T-cell (primary cell): ENCODE measurements around the gene BAIAP2. TPM values are rescaled to one million over a fixed set of nuclear protein-coding genes. Genes with fewer than 3 reads are reported as not detected.

ENCODE experiments used
- ATAC-seq, 4 experiments: fragments of 200-7000 bp in 3 of 4; fragments of 150-1000 bp in 1 of 4; cut with Tn5 transposase; replicated peaks in 1 of 4; 1 replicate in 3 of 4; 2 replicates in 1 of 4; pipeline ENCODE4 v1.10.0; 2021; ENCODE audit warnings: moderate library complexity in 3 of 4, mild to moderate bottlenecking in 2 of 4, moderate number of reproducible peaks in 1 of 4
- CTCF ChIA-PET, 2 donors: fragments of 300-600 bp; sonication (Branson Sonifier 250); formaldehyde crosslinking; loops; one replicate each; lab custom pipeline; 2022; ENCODE audit warnings: antibody characterized with exemption in 2 of 2; lab: Charles Lee
- POLR2A ChIA-PET, 2 donors: fragments of 300-600 bp; sonication (Branson Sonifier 250); formaldehyde crosslinking; loops; one replicate each; lab custom pipeline; 2022; ENCODE audit warnings: antibody characterized with exemption in 2 of 2; lab: Charles Lee
- DNase-seq, 35 experiments: peaks; one replicate each; pipeline versions ENCODE4 v3.0.0 to v3.0.0-alpha.2; 2013 to 2023
- H3K27ac ChIP-seq: one replicate; pipeline ENCODE4 v1.5.1; 2013; ENCODE audit warnings: low read length
- H3K27me3 ChIP-seq, 2 experiments: replicated peaks in 1 of 2; 1 replicate in 1 of 2; 2 replicates in 1 of 2; pipeline versions ENCODE4 v1.6.1 to v1.7.0; 2013; ENCODE audit warnings: low read length in 1 of 2, mixed read lengths in 1 of 2; ENCODE audit not compliant: control insufficient read depth in 2 of 2, insufficient read depth in 2 of 2; ENCODE audit errors: extremely low read depth in 1 of 2
- H3K36me3 ChIP-seq, 2 donors: 1 replicate in 1 of 2; 2 replicates in 1 of 2; pipeline versions ENCODE4 v1.6.1 to v1.7.0; 2013; ENCODE audit warnings: low read length in 1 of 2; ENCODE audit not compliant: control insufficient read depth in 2 of 2, insufficient read depth in 1 of 2; ENCODE audit errors: extremely low read depth in 1 of 2
- H3K4me1 ChIP-seq, 2 experiments: 1 replicate in 1 of 2; 2 replicates in 1 of 2; pipeline versions ENCODE4 v1.6.1 to v1.7.0; 2013; ENCODE audit warnings: low read length in 2 of 2, mixed read lengths in 1 of 2; ENCODE audit not compliant: insufficient read depth in 2 of 2, control insufficient read depth in 1 of 2; ENCODE audit errors: extremely low read depth in 1 of 2
- H3K4me3 ChIP-seq, 2 donors: 1 replicate in 1 of 2; 2 replicates in 1 of 2; pipeline versions ENCODE4 v1.5.1 to v1.7.0; 2013; ENCODE audit warnings: mild to moderate bottlenecking in 2 of 2, low read length in 1 of 2, moderate library complexity in 1 of 2; ENCODE audit not compliant: control insufficient read depth in 1 of 2; ENCODE audit errors: extremely low read depth in 1 of 2
- H3K9me3 ChIP-seq: 2 replicates; pipeline ENCODE4 v1.7.0; 2013
- H3K27ac Mint-ChIP-seq, 2 donors: one replicate each; pipeline ENCODE4 v1.8.0; 2020 to 2021; ENCODE audit warnings: mild to moderate bottlenecking in 2 of 2, mixed read lengths in 2 of 2
- H3K27me3 Mint-ChIP-seq, 2 donors: one replicate each; pipeline ENCODE4 v1.8.0; 2021 to 2022; ENCODE audit warnings: mixed read lengths in 2 of 2
- H3K36me3 Mint-ChIP-seq: one replicate; pipeline ENCODE4 v1.8.0; 2021; ENCODE audit warnings: mixed read lengths
- H3K4me1 Mint-ChIP-seq, 3 donors: one replicate each; pipeline ENCODE4 v1.8.0; 2020 to 2022; ENCODE audit warnings: mixed read lengths in 3 of 3, mild to moderate bottlenecking in 1 of 3
- H3K4me3 Mint-ChIP-seq, 3 donors: one replicate each; pipeline ENCODE4 v1.8.0; 2020 to 2022; ENCODE audit warnings: mild to moderate bottlenecking in 3 of 3, mixed read lengths in 3 of 3, moderate library complexity in 3 of 3
- H3K9me3 Mint-ChIP-seq, 3 donors: one replicate each; pipeline ENCODE4 v1.8.0; 2020 to 2022; ENCODE audit warnings: mixed read lengths in 3 of 3
- WGBS: methylation state at CpG from one replicate; pipeline ENCODE4 v1.1.5; 2013; ENCODE audit warnings: missing lambda C conversion rate; ENCODE audit not compliant: insufficient coverage; 5-methylcytosine and 5-hydroxymethylcytosine counted together
- total RNA-seq, 35 experiments: library from RNA in 6 of 35; stranded (reverse) in 6 of 35; fragments of 120-200 nt in 1 of 35; gene quantifications; one replicate each; pipeline versions ENCODE4 v1.2.1 to v1.2.4 and lab custom pipeline; 2013 to 2026

The BAIAP2 gene
- total RNA-seq, 5 donors from 2014 or later (not counting 1 experiment from before 2014, with no cell fraction given) = 6.3 to 12.0 (median 10.1) TPM

DNA sequence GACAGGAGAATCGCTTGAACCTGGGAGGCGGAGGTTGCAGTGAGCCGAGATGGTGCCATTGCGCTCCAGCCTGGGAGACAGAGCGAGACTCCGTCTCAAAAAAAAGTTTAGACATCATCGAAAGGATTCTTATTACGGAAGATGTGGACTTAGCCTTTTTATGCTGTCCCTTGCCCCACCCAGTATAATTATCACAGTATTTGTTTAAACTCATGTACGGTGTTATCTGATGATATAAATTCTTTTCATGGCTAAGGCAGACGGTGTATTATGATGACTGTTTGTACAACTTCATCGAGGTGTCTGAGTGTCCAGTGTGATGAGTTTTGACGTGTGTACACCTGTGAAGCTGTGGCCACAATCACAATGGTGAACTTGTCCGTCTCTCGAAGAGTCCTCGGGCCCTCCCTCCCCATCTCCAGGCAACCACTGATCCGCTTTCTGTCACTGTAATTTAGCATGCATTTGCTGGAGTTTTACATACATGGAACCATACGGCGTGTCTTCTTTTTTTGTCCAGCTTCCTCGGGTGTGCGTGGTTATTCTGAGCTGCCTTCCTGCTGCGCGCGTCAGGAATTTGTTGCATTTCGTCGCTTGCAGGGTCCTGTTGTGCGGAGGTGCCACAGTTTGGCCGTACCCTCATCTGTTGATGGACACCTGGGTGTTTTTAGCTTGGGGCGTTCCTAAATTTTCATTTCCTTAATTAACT, 26.2 kb downstream of the BAIAP2 start:
- no peaks in the 10 kb centered on the region for H3K9me3 ChIP-seq
- Mint-ChIP-seq H3K36me3 (peaks cover 3% of the 10 kb centered on the region), H3K9me3 (no peaks in the 10 kb centered on the region), H3K4me3 (no peak overlapping the region), H3K4me1 (peaks cover 0 to 10% (median 5%) of the 10 kb centered on the region in 3 donors), H3K27me3 (no peaks in the 10 kb centered on the region), H3K27ac (no peak overlapping the region)
- no peak for ATAC-seq
- no peak overlapping the region for H3K27ac ChIP-seq
- CTCF ChIA-PET = no interaction called here
- WGBS = 91% methylated on average over 14 of the region's 28 CpGs
- H3K4me3 ChIP-seq = no peak overlapping the region
- no peaks in the 10 kb centered on the region for H3K27me3 ChIP-seq
- no peaks in the 10 kb centered on the region for H3K36me3 ChIP-seq
- POLR2A ChIA-PET = no interaction called here
- DNase-seq = no peak
- H3K4me1 ChIP-seq = peaks cover 2 to 13% of the 10 kb centered on the region in 2 experiments

DNA sequence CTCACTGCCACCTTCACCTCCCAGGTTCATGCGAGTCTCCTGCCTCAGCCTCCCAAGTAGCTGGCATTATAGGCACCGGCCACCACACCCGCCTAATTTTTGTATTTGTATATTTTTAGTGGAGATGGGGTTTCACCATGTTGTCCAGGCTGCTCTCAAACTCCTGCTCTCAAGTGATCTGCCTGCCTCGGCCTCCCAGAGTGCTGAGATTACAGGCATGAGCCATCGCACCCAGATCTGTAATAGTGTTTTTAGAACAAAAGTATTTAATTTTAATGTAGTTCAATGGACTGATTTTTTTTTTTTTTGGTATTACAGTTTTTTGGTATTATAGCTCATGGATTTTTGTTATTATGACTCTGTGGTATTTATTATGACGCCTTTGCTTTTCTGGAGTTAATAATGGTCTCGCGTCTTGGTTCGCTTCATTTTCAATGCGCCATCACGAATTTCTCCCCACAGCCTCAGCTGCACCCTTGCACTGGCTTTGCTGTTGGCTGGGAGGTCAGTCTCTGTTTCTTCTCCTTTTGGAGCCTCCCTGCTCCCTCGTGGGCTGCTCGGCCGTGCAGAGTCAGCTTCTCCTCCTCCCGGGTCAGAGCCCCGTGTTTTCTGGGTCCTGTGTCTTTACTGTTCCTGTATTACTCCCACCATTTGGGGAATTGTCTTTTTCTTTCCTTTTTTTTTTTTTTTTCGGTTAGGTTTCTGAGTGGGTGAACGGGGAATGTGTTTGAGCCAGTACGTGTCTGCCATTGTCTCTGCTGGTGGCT, 27.2 kb downstream of the BAIAP2 start:
- WGBS = 93% methylated on average over 8 of the region's 19 CpGs
- Histone ChIP-seq H3K9me3 (no peaks in the 10 kb centered on the region), H3K4me1 (peaks cover 2 to 12% of the 10 kb centered on the region in 2 experiments), H3K27me3 (no peaks in the 10 kb centered on the region), H3K4me3 (no peak overlapping the region), H3K27ac (no peak overlapping the region), H3K36me3 (no peaks in the 10 kb centered on the region)
- ChIA-PET CTCF (interaction anchor here in 1 of 2 donors (0.7 kb wide), 1 partner anchor 559 kb away, joined by 3 read pairs; no protein-coding TSS in a partner anchor), POLR2A (no interaction called here)
- DNase-seq (no peak), ATAC-seq (no peak)
- H3K36me3 Mint-ChIP-seq = peaks cover 3% of the 10 kb centered on the region
- no peak overlapping the region for H3K4me3 Mint-ChIP-seq
- no peak overlapping the region for H3K27ac Mint-ChIP-seq
- peaks cover 0 to 10% (median 5%) of the 10 kb centered on the region in 3 donors for H3K4me1 Mint-ChIP-seq
- H3K9me3 Mint-ChIP-seq = no peaks in the 10 kb centered on the region
- no peaks in the 10 kb centered on the region for H3K27me3 Mint-ChIP-seq

GRCh38 chr17:81063106-81064093, 28.4 kb downstream of the BAIAP2 start:
- ATAC-seq = no peak
- 83% methylated on average over 13 of the region's 22 CpGs for WGBS
- CTCF ChIA-PET = no interaction called here
- Histone ChIP-seq H3K36me3 (no peaks in the 10 kb centered on the region), H3K9me3 (no peaks in the 10 kb centered on the region), H3K27ac (no peak overlapping the region), H3K4me1 (peaks cover 0 to 7% of the 10 kb centered on the region in 2 experiments), H3K27me3 (no peaks in the 10 kb centered on the region), H3K4me3 (no peak overlapping the region)
- Mint-ChIP-seq H3K4me1 (peaks cover 0 to 4% (median 0%) of the 10 kb centered on the region in 3 donors), H3K27ac (no peak overlapping the region), H3K27me3 (no peaks in the 10 kb centered on the region), H3K4me3 (no peak overlapping the region), H3K9me3 (no peaks in the 10 kb centered on the region), H3K36me3 (peaks cover 3% of the 10 kb centered on the region)
- POLR2A ChIA-PET = no interaction called here
- no peak for DNase-seq

DNA sequence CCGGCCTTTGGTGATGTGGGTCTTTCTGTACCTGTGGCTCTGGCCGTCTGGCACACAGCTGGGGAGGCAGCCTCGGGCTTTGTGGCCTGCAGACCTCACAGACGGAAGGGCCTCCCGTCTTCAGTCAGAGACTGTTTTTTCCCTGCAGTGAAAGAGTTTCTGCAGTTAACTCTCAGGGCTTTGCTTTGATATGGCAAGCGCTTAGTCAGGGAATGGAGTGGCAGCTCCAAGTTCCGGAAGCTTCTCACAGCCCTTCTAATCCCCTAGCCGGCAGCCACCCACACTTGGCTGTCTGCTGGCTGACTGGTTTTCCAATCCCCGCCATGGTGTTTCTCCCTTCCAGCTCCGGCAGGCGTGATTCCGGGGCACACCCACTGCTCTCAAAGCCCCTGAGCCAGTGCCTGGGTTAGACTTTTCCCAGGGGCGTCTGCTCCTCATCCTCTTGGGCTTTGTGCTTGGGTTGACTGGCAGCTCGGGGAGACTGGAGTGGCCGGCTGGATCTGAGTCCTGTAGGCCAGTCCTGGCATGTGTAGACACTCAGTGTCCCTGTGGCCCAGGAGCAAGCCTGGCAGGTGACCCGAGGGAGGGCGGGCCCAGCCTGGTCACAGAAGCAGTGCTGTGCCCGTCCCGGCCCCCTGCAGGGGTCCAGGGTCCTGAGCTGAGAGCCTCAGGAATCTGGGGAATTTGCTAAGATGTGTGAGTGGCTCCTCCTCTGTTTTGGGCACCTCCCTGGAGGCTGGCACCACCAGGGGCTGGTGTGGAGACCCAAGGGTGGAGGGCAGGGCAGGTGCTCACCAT, 29.9 kb downstream of the BAIAP2 start:
- no peak overlapping the region for H3K4me3 Mint-ChIP-seq
- CTCF ChIA-PET = no interaction called here
- H3K9me3 ChIP-seq = no peaks in the 10 kb centered on the region
- H3K27ac Mint-ChIP-seq = no peak overlapping the region
- H3K9me3 Mint-ChIP-seq = no peaks in the 10 kb centered on the region
- no peak for ATAC-seq
- H3K4me1 ChIP-seq = peaks cover 0 to 4% of the 10 kb centered on the region in 2 experiments
- H3K27me3 ChIP-seq = no peaks in the 10 kb centered on the region
- H3K4me1 Mint-ChIP-seq = peaks cover 0 to 4% (median 0%) of the 10 kb centered on the region in 3 donors
- WGBS = 91% methylated on average over 16 of the region's 19 CpGs
- no peak overlapping the region for H3K27ac ChIP-seq
- DNase-seq = no peak
- H3K27me3 Mint-ChIP-seq = no peaks in the 10 kb centered on the region
- no peaks in the 10 kb centered on the region for H3K36me3 ChIP-seq
- peaks cover 3% of the 10 kb centered on the region for H3K36me3 Mint-ChIP-seq
- no peak overlapping the region for H3K4me3 ChIP-seq
- POLR2A ChIA-PET = no interaction called here

- Mint-ChIP-seq H3K27ac (no peak overlapping the region), H3K4me3 (no peak overlapping the region), H3K36me3 (no peaks in the 10 kb centered on the region), H3K27me3 (no peaks in the 10 kb centered on the region), H3K9me3 (no peaks in the 10 kb centered on the region), H3K4me1 (peaks cover 0 to 4% (median 0%) of the 10 kb centered on the region in 3 donors)
- Histone ChIP-seq H3K27me3 (no peaks in the 10 kb centered on the region), H3K4me3 (no peak overlapping the region), H3K27ac (no peak overlapping the region), H3K9me3 (no peaks in the 10 kb centered on the region), H3K4me1 (peaks cover 0 to 4% of the 10 kb centered on the region in 2 experiments), H3K36me3 (no peaks in the 10 kb centered on the region)
- ATAC-seq (no peak), DNase-seq (no peak)
- CTCF ChIA-PET = no interaction called here
- 85% methylated on average over 10 of the region's 10 CpGs for whole genome bisulfite sequencing
- POLR2A ChIA-PET = no interaction called here
Observed at GRCh38 chr17:81065500-81065899, 30.5 kb downstream of the BAIAP2 start.
